ENCODE results near the gene HS6ST1.

DNA sequence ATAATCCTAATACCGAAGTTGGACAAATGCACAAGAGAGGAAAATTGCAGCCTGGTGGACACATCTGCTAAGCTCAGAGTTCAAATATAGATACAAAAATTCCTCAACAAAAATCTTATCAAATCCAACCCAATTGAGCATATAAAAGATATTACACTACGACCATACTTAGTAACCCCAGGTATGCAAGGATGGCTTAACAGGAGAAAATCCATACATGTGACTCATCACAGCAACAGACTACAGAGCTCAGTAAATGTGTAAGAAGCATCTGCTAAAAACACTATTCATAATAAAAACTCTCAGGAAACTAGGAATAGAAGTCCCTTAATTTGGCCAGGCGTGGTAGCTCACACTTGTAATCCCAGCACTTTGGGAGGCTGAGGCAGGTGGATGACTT, 28.3 kb downstream of the HS6ST1 start:
- TF ChIP-seq, protein P1, sequence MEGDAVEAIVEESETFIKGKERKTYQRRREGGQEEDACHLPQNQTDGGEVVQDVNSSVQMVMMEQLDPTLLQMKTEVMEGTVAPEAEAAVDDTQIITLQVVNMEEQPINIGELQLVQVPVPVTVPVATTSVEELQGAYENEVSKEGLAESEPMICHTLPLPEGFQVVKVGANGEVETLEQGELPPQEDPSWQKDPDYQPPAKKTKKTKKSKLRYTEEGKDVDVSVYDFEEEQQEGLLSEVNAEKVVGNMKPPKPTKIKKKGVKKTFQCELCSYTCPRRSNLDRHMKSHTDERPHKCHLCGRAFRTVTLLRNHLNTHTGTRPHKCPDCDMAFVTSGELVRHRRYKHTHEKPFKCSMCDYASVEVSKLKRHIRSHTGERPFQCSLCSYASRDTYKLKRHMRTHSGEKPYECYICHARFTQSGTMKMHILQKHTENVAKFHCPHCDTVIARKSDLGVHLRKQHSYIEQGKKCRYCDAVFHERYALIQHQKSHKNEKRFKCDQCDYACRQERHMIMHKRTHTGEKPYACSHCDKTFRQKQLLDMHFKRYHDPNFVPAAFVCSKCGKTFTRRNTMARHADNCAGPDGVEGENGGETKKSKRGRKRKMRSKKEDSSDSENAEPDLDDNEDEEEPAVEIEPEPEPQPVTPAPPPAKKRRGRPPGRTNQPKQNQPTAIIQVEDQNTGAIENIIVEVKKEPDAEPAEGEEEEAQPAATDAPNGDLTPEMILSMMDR (conservative IDR thresholded peaks at IDR 0.05; ENCODE audit: low read depth, low read length), result no peak
- TF ChIP-seq EZH2 (IDR thresholded peaks at IDR 0.05; ENCODE audit: low read length, unreplicated experiment) (no peak), EZH2phosphoT487 (IDR thresholded peaks at IDR 0.05; ENCODE audit: borderline replicate concordance, low read length) (no peak)

Data from PC-3 (cell line).